Esophagus squamous epithelium (tissue), 4 donors: Measurements from ENCODE around the gene SPANXB1.
"Not testable (repeated sequence)": the region's sequence is repeated elsewhere in the genome, so short reads cannot be mapped to it uniquely, and the experiment has no call there.

ENCODE experiments used
- POLR2A ChIP-seq, 4 donors: fragments of 450-650 bp; IDR thresholded peaks; one replicate each; pipeline ENCODE4 v1.6.1; 2017; ENCODE audit warnings: antibody characterized with exemption in 4 of 4, mild to moderate bottlenecking in 4 of 4, moderate library complexity in 3 of 4
- TF ChIP-seq, protein P1 (sequence below), 6 experiments: fragments of 450-650 bp in 4 of 6; fragments of 200-600 bp in 2 of 6; sonication (generic) in 2 of 6; IDR thresholded peaks; one replicate each; pipeline ENCODE4 v1.5.1; 2016 to 2019; ENCODE audit warnings: antibody characterized with exemption in 6 of 6, mild to moderate bottlenecking in 4 of 6, moderate library complexity in 4 of 6

DNA sequence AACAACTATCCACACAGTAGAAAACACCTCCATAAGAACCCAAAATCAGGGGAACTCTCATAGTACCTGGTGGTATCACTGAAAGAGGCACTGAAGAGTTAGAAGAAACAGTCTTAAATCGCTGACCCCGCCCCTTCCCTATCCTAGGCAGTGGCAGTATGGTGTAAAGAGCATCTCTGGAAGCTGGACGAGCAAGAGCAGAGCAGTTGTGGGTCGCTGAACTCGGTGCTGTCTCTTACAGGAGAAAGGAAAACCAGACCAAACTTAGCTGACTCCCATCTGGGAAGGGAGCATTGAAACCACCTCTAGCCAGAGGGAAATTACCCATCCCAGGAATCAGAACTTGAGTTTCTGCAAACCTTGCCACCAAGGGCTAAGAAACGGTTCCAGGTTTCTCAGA lies 2.8 kb downstream of the SPANXB1 start:
- TF ChIP-seq, protein P1, sequence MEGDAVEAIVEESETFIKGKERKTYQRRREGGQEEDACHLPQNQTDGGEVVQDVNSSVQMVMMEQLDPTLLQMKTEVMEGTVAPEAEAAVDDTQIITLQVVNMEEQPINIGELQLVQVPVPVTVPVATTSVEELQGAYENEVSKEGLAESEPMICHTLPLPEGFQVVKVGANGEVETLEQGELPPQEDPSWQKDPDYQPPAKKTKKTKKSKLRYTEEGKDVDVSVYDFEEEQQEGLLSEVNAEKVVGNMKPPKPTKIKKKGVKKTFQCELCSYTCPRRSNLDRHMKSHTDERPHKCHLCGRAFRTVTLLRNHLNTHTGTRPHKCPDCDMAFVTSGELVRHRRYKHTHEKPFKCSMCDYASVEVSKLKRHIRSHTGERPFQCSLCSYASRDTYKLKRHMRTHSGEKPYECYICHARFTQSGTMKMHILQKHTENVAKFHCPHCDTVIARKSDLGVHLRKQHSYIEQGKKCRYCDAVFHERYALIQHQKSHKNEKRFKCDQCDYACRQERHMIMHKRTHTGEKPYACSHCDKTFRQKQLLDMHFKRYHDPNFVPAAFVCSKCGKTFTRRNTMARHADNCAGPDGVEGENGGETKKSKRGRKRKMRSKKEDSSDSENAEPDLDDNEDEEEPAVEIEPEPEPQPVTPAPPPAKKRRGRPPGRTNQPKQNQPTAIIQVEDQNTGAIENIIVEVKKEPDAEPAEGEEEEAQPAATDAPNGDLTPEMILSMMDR (IDR thresholded peaks at IDR 0.05): not testable (repeated sequence)
- not testable (repeated sequence) for TF ChIP-seq POLR2A (IDR thresholded peaks at IDR 0.05)
